Esophagus muscularis mucosa (tissue), 4 donors: ENCODE results near the gene CALML3.

Experiments
- CTCF ChIP-seq, 3 experiments: fragments of 200-600 bp in 2 of 3; fragments of 450-650 bp in 1 of 3; sonication (generic) in 2 of 3; IDR thresholded peaks; one replicate each; pipeline ENCODE4 v1.5.1; 2017 to 2019; ENCODE audit warnings: antibody characterized with exemption in 3 of 3, mild to moderate bottlenecking in 2 of 3, moderate library complexity in 1 of 3
- EP300 ChIP-seq: sonication (generic); formaldehyde crosslinking; IDR thresholded peaks from one replicate; pipeline ENCODE4 v1.6.1; 2017; ENCODE audit warnings: antibody characterized with exemption
- POLR2A ChIP-seq: fragments of 450-650 bp; IDR thresholded peaks from one replicate; pipeline ENCODE4 v1.6.1; 2017; ENCODE audit warnings: antibody characterized with exemption, moderate library complexity, mild to moderate bottlenecking, low read depth
- POLR2AphosphoS5 ChIP-seq, 2 donors: sonication (generic); formaldehyde crosslinking; IDR thresholded peaks; one replicate each; pipeline ENCODE4 v1.6.1; 2017; ENCODE audit warnings: antibody characterized with exemption in 2 of 2

- no peak for TF ChIP-seq CTCF (IDR thresholded peaks at IDR 0.05)
- no peak for TF ChIP-seq POLR2A
- TF ChIP-seq EP300 = no peak
- no peak for TF ChIP-seq POLR2AphosphoS5 (IDR thresholded peaks at IDR 0.05)
These were observed 33.9 kb upstream of the CALML3 start for GRCh38 chr10:5490698-5491464.
